ENCODE measurements around the gene TMEM130.

DNA sequence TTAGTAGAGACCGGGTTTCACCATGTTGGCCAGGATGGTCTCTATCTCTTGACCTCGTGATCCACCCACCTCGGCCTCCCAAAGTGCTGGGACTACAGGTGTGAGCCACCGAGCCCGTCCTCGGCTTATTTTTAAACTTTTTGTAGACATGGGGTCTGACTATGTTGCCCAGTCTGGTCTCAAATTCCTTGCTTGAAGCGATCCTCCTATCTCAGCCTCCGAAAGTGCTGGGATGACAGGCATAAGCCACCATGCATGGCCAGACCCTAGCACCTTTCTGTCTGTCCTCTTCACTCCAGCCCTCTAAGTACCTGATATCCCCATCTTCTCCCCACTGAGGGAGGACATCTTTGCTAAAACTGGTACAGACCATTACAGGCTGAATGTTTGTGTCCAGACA is 41.4 kb downstream of the TMEM130 start:
- TF ChIP-seq, protein P1, sequence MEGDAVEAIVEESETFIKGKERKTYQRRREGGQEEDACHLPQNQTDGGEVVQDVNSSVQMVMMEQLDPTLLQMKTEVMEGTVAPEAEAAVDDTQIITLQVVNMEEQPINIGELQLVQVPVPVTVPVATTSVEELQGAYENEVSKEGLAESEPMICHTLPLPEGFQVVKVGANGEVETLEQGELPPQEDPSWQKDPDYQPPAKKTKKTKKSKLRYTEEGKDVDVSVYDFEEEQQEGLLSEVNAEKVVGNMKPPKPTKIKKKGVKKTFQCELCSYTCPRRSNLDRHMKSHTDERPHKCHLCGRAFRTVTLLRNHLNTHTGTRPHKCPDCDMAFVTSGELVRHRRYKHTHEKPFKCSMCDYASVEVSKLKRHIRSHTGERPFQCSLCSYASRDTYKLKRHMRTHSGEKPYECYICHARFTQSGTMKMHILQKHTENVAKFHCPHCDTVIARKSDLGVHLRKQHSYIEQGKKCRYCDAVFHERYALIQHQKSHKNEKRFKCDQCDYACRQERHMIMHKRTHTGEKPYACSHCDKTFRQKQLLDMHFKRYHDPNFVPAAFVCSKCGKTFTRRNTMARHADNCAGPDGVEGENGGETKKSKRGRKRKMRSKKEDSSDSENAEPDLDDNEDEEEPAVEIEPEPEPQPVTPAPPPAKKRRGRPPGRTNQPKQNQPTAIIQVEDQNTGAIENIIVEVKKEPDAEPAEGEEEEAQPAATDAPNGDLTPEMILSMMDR (conservative IDR thresholded peaks at IDR 0.05; ENCODE audit: low read length): no peak
- TF ChIP-seq EZH2phosphoT487 (IDR thresholded peaks at IDR 0.05; ENCODE audit: borderline replicate concordance): no peak
